Naive thymus-derived CD8-positive, alpha-beta T cell (primary cell): ENCODE data around the gene RNMT. TPM values are rescaled to one million over a fixed set of nuclear protein-coding genes. Genes with fewer than 3 reads are reported as not detected.

Experiments
- ATAC-seq, 2 donors: fragments of 150-1000 bp; cut with Tn5 transposase in 1 of 2; sonication (Bioruptor Pico), chemical (Tn5 transposase) in 1 of 2; 1 replicate in 1 of 2; 2 replicates in 1 of 2; pipeline ENCODE4 v1.10.0; 2021; ENCODE audit warnings: mild to moderate bottlenecking in 2 of 2, moderate library complexity in 2 of 2
- POLR2A ChIA-PET: fragments of 350-600 bp; sonication (Branson Sonifier 250); formaldehyde crosslinking; loops from one replicate; lab custom pipeline; 2021; ENCODE audit warnings: antibody characterized with exemption; lab: Charles Lee
- DNase-seq, 10 donors: peaks; one replicate each; pipeline versions ENCODE4 v3.0.0 to v3.0.0-alpha.2; 2020 to 2022
- H3K27ac Mint-ChIP-seq, 10 donors: one replicate each; pipeline ENCODE4 v1.8.0; 2020 to 2022; ENCODE audit warnings: mild to moderate bottlenecking in 10 of 10, mixed read lengths in 10 of 10, moderate library complexity in 4 of 10, inconsistent platforms in 1 of 10
- H3K27me3 Mint-ChIP-seq, 5 donors: one replicate each; pipeline ENCODE4 v1.8.0; 2021 to 2022; ENCODE audit warnings: mixed read lengths in 5 of 5
- H3K36me3 Mint-ChIP-seq, 3 donors: one replicate each; pipeline ENCODE4 v1.8.0; 2020 to 2022; ENCODE audit warnings: mixed read lengths in 3 of 3, mild to moderate bottlenecking in 2 of 3, inconsistent platforms in 1 of 3
- H3K4me1 Mint-ChIP-seq, 4 donors: one replicate each; pipeline ENCODE4 v1.8.0; 2021 to 2022; ENCODE audit warnings: mixed read lengths in 4 of 4
- H3K4me3 Mint-ChIP-seq, 10 donors: one replicate each; pipeline ENCODE4 v1.8.0; 2020 to 2022; ENCODE audit warnings: mild to moderate bottlenecking in 10 of 10, mixed read lengths in 10 of 10, moderate library complexity in 6 of 10, inconsistent platforms in 1 of 10
- H3K9me3 Mint-ChIP-seq, 9 donors: one replicate each; pipeline ENCODE4 v1.8.0; 2020 to 2022; ENCODE audit warnings: mixed read lengths in 9 of 9, mild to moderate bottlenecking in 3 of 9, inconsistent platforms in 1 of 9, moderate library complexity in 1 of 9
- polyA plus RNA-seq, 3 donors: library from polyadenylated mRNA; unstranded; fragments of 300-500 nt; fragmentation: Illumina TruSeq; gene quantifications; one replicate each; pipeline ENCODE4 v1.2.3, GENCODE V29; 2021
- total RNA-seq, 8 experiments: library from RNA in 2 of 8; stranded (reverse) in 2 of 8; gene quantifications; one replicate each; pipeline ENCODE4 v1.2.3 and lab custom pipeline; 2021 to 2026

RNMT gene
- total and polyA plus RNA-seq, 5 experiments from 2014 or later, result 37.4 to 78.1 (median 62.4) TPM

- Mint-ChIP-seq H3K27ac (no peak overlapping the region), H3K4me1 (peaks cover 6 to 9% (median 6%) of the 10 kb centered on the region in 4 donors), H3K4me3 (peak overlapping the region in 9 of 10 donors; percentile 19 to 80 (median 71)), H3K36me3 (no peaks in the 10 kb centered on the region), H3K27me3 (peaks cover 43 to 87% (median 54%) of the 10 kb centered on the region in 5 donors), H3K9me3 (peaks cover 0 to 3% (median 0%) of the 10 kb centered on the region in 9 donors)
- POLR2A ChIA-PET, result no interaction called here
- no peak for ATAC-seq
- no peak for DNase-seq
Measured at GRCh38 chr18:13801260-13801601, 74.8 kb downstream of the RNMT start.

- DNase-seq (no peak), ATAC-seq (no peak)
- H3K27ac Mint-ChIP-seq, result peak overlapping the region in 1 of 10 donors; percentile 33
- peaks cover 0 to 3% (median 0%) of the 10 kb centered on the region in 9 donors for H3K9me3 Mint-ChIP-seq
- no peak overlapping the region for H3K4me3 Mint-ChIP-seq
- H3K27me3 Mint-ChIP-seq, result peaks cover 30 to 60% (median 41%) of the 10 kb centered on the region in 5 donors
- POLR2A ChIA-PET, result no interaction called here
- peaks cover 4 to 9% (median 6%) of the 10 kb centered on the region in 4 donors for H3K4me1 Mint-ChIP-seq
- H3K36me3 Mint-ChIP-seq, result no peaks in the 10 kb centered on the region
Measured at GRCh38 chr18:13804305-13804704, 77.8 kb downstream of the RNMT start.

- peaks cover 0 to 3% (median 0%) of the 10 kb centered on the region in 9 donors for H3K9me3 Mint-ChIP-seq
Measured at GRCh38 chr18:13808294-13809042, 82.0 kb downstream of the RNMT start.

GRCh38 chr18:13809043-13809430, 82.6 kb downstream of the RNMT start:
- DNase-seq (no peak), ATAC-seq (no peak)
- Mint-ChIP-seq H3K27me3 (peaks cover 12 to 29% (median 19%) of the 10 kb centered on the region in 5 donors), H3K27ac (no peak overlapping the region), H3K4me1 (peaks cover 0 to 6% (median 1%) of the 10 kb centered on the region in 4 donors), H3K36me3 (no peaks in the 10 kb centered on the region), H3K9me3 (peaks cover 0 to 3% (median 0%) of the 10 kb centered on the region in 9 donors), H3K4me3 (no peak overlapping the region)
- POLR2A ChIA-PET, result no interaction called here

More at GRCh38 chr18:13808294-13809042, 82.0 kb downstream of the RNMT start:
- POLR2A ChIA-PET, result no interaction called here
- ATAC-seq, result no peak
- Mint-ChIP-seq H3K36me3 (no peaks in the 10 kb centered on the region), H3K27ac (no peak overlapping the region), H3K4me1 (peaks cover 0 to 4% (median 1%) of the 10 kb centered on the region in 4 donors), H3K4me3 (no peak overlapping the region), H3K27me3 (peaks cover 14 to 35% (median 21%) of the 10 kb centered on the region in 5 donors)
- no peak for DNase-seq

GRCh38 chr18:13809531-13810255, 83.2 kb downstream of the RNMT start:
- no peak for DNase-seq
- POLR2A ChIA-PET, result no interaction called here

GRCh38 chr18:13810950-13811485, 84.5 kb downstream of the RNMT start:
- POLR2A ChIA-PET, result no interaction called here
- DNase-seq, result no peak
- Mint-ChIP-seq H3K4me3 (no peak overlapping the region), H3K27ac (peak overlapping the region in 1 of 10 donors; percentile 60), H3K4me1 (peaks cover 0 to 6% (median 1%) of the 10 kb centered on the region in 4 donors), H3K9me3 (no peaks in the 10 kb centered on the region), H3K27me3 (peaks cover 0 to 14% (median 6%) of the 10 kb centered on the region in 5 donors), H3K36me3 (no peaks in the 10 kb centered on the region)
- no peak for ATAC-seq

More at GRCh38 chr18:13809531-13810255, 83.2 kb downstream of the RNMT start:
- Mint-ChIP-seq H3K4me3 (no peak overlapping the region), H3K27ac (no peak overlapping the region), H3K27me3 (peaks cover 6 to 23% (median 12%) of the 10 kb centered on the region in 5 donors), H3K36me3 (no peaks in the 10 kb centered on the region), H3K4me1 (peaks cover 0 to 6% (median 1%) of the 10 kb centered on the region in 4 donors), H3K9me3 (peaks cover 0 to 2% (median 0%) of the 10 kb centered on the region in 9 donors)
- ATAC-seq, result no peak

GRCh38 chr18:13811993-13812392, 85.5 kb downstream of the RNMT start:
- Mint-ChIP-seq H3K4me1 (peaks cover 0 to 6% (median 1%) of the 10 kb centered on the region in 4 donors), H3K4me3 (no peak overlapping the region), H3K27me3 (peaks cover 0 to 11% (median 6%) of the 10 kb centered on the region in 5 donors), H3K36me3 (no peaks in the 10 kb centered on the region), H3K27ac (no peak overlapping the region), H3K9me3 (no peaks in the 10 kb centered on the region)
- DNase-seq (no peak), ATAC-seq (no peak)
- POLR2A ChIA-PET, result interaction anchor here (0.8 kb wide), 1 partner anchor 594 kb away, joined by 3 read pairs; the partner anchor contains the start of gene LDLRAD4

- ATAC-seq, result peak; percentile 68 to 72
- H3K4me1 Mint-ChIP-seq, result peaks cover 0 to 6% (median 1%) of the 10 kb centered on the region in 4 donors
- H3K27me3 Mint-ChIP-seq, result peaks cover 0 to 11% (median 8%) of the 10 kb centered on the region in 5 donors
- no peak overlapping the region for H3K27ac Mint-ChIP-seq
- POLR2A ChIA-PET, result no interaction called here
- no peaks in the 10 kb centered on the region for H3K9me3 Mint-ChIP-seq
- peak in 8 of 10 donors; percentile 21 to 47 (median 38) for DNase-seq
- no peak overlapping the region for H3K4me3 Mint-ChIP-seq
- H3K36me3 Mint-ChIP-seq, result no peaks in the 10 kb centered on the region
Measured at GRCh38 chr18:13813271-13813849, 86.9 kb downstream of the RNMT start.

Other genes starting within 250 kb of the RNMT start
- gene FAM210A, start 115 bp upstream of the RNMT start, total RNA-seq, result 10 to 100 TPM; 11.2 to 12.1 TPM
- 10 to 100 TPM; 12.5 to 18.8 (median 13.7) TPM for gene FAM210A, start 115 bp upstream of the RNMT start, polyA plus RNA-seq
- not detected for gene MC5R, start 97.5 kb downstream of the RNMT start, total RNA-seq
- not detected for gene MC5R, start 97.5 kb downstream of the RNMT start, polyA plus RNA-seq
- not detected for gene MC2R, start 188.9 kb downstream of the RNMT start, total RNA-seq
- gene MC2R, start 188.9 kb downstream of the RNMT start, polyA plus RNA-seq, result not detected